RWPE2 (cell line): ENCODE measurements around the gene FCHSD2.

Source experiments
- ATAC-seq: fragments of 200-7000 bp; cut with Tn5 transposase; 3 replicates; pipeline ENCODE4 v1.9.1; 2021; ENCODE audit warnings: low read depth
- DNase-seq: peaks from one replicate; pipeline ENCODE4 v3.0.0-alpha.2; 2020; ENCODE audit warnings: low spot score
- H3K27ac ChIP-seq: fragments of 450-650 bp; 2 replicates; pipeline ENCODE4 v1.5.1; 2017; ENCODE audit warnings: mild to moderate bottlenecking; ENCODE audit not compliant: poor library complexity, severe bottlenecking
- H3K27me3 ChIP-seq: fragments of 250-450 bp; sonication (Bioruptor Pico); 2 replicates; pipeline ENCODE4 v1.5.1; 2021; ENCODE audit warnings: mild to moderate bottlenecking, moderate library complexity; ENCODE audit not compliant: insufficient read depth, poor library complexity, severe bottlenecking
- H3K36me3 ChIP-seq: fragments of 250-450 bp; sonication (Bioruptor Pico); 2 replicates; pipeline ENCODE4 v1.5.1; 2020; ENCODE audit warnings: low read depth, mild to moderate bottlenecking, moderate library complexity
- H3K4me1 ChIP-seq: fragments of 250-450 bp; sonication (Bioruptor Pico); 2 replicates; pipeline ENCODE4 v1.5.1; 2021; ENCODE audit warnings: mild to moderate bottlenecking, moderate library complexity; ENCODE audit not compliant: insufficient read depth, poor library complexity, severe bottlenecking
- H3K4me3 ChIP-seq: fragments of 250-450 bp; sonication (Bioruptor Pico); 2 replicates; pipeline ENCODE4 v1.5.1; 2021; ENCODE audit warnings: mild to moderate bottlenecking, moderate library complexity; ENCODE audit not compliant: severe bottlenecking
- H3K9me3 ChIP-seq: fragments of 250-450 bp; sonication (Bioruptor Pico); 2 replicates; pipeline ENCODE4 v1.5.1; 2021; ENCODE audit warnings: mild to moderate bottlenecking, moderate library complexity; ENCODE audit not compliant: severe bottlenecking
- TF ChIP-seq, protein P1 (sequence below): fragments of 450-650 bp; IDR thresholded peaks from one replicate; pipeline ENCODE4 v1.5.1; 2017; ENCODE audit warnings: mild to moderate bottlenecking, moderate library complexity; ENCODE audit not compliant: poor library complexity, severe bottlenecking

FCHSD2 gene

GRCh38 chr11:73059915-73060314 lies 82.2 kb downstream of the FCHSD2 start:
- H3K27ac ChIP-seq = no peak overlapping the region
- ATAC-seq = no peak
- H3K27me3 ChIP-seq = no peaks in the 10 kb centered on the region
- TF ChIP-seq, protein P1, sequence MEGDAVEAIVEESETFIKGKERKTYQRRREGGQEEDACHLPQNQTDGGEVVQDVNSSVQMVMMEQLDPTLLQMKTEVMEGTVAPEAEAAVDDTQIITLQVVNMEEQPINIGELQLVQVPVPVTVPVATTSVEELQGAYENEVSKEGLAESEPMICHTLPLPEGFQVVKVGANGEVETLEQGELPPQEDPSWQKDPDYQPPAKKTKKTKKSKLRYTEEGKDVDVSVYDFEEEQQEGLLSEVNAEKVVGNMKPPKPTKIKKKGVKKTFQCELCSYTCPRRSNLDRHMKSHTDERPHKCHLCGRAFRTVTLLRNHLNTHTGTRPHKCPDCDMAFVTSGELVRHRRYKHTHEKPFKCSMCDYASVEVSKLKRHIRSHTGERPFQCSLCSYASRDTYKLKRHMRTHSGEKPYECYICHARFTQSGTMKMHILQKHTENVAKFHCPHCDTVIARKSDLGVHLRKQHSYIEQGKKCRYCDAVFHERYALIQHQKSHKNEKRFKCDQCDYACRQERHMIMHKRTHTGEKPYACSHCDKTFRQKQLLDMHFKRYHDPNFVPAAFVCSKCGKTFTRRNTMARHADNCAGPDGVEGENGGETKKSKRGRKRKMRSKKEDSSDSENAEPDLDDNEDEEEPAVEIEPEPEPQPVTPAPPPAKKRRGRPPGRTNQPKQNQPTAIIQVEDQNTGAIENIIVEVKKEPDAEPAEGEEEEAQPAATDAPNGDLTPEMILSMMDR = no peak
- no peak overlapping the region for H3K4me3 ChIP-seq
- peaks cover 5% of the 10 kb centered on the region for H3K4me1 ChIP-seq
- no peaks in the 10 kb centered on the region for H3K9me3 ChIP-seq
- no peak for DNase-seq
- no peaks in the 10 kb centered on the region for H3K36me3 ChIP-seq

GRCh38 chr11:73058989-73059674 lies 83.0 kb downstream of the FCHSD2 start:
- ATAC-seq = no peak
- Histone ChIP-seq H3K4me3 (no peak overlapping the region), H3K27me3 (no peaks in the 10 kb centered on the region), H3K4me1 (peaks cover 5% of the 10 kb centered on the region), H3K9me3 (no peaks in the 10 kb centered on the region), H3K27ac (no peak overlapping the region), H3K36me3 (no peaks in the 10 kb centered on the region)
- TF ChIP-seq, protein P1 = no peak
- no peak for DNase-seq

- Histone ChIP-seq H3K4me1 (peaks cover 5% of the 10 kb centered on the region), H3K4me3 (no peak overlapping the region), H3K27ac (no peak overlapping the region), H3K27me3 (no peaks in the 10 kb centered on the region), H3K36me3 (no peaks in the 10 kb centered on the region), H3K9me3 (no peaks in the 10 kb centered on the region)
- no peak for DNase-seq
- ATAC-seq = no peak
- TF ChIP-seq, protein P1 = no peak
These were observed 86.3 kb downstream of the FCHSD2 start for GRCh38 chr11:73055655-73056354.

DNA sequence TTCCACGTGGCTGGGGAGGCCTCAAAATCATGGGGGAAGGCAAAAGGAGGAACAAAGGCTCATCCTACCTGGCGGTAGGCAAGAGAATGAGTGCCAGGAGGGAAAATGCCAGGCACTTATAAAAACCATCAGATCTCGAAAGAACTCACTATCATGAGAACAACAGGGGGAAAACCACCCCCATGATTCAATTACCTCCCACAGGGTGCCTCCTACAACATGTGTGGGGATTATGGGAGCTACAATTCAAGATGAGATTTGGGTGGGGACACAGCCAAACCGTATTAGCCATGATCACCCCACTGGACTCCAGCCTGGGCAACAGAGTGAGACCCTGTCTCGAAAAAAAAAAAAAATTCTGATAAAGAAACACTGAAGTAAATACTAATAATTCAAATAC lies 87.1 kb downstream of the FCHSD2 start:
- no peaks in the 10 kb centered on the region for H3K27me3 ChIP-seq
- TF ChIP-seq, protein P1 = no peak
- no peak overlapping the region for H3K4me3 ChIP-seq
- H3K9me3 ChIP-seq = no peaks in the 10 kb centered on the region
- DNase-seq (no peak), ATAC-seq (no peak)
- peaks cover under 1% of the 10 kb centered on the region for H3K4me1 ChIP-seq
- no peak overlapping the region for H3K27ac ChIP-seq
- no peaks in the 10 kb centered on the region for H3K36me3 ChIP-seq

- H3K27ac ChIP-seq = no peak overlapping the region
- ATAC-seq (no peak), DNase-seq (no peak)
- H3K9me3 ChIP-seq = no peaks in the 10 kb centered on the region
- H3K4me3 ChIP-seq = no peak overlapping the region
- no peaks in the 10 kb centered on the region for H3K27me3 ChIP-seq
- H3K4me1 ChIP-seq = no peaks in the 10 kb centered on the region
- H3K36me3 ChIP-seq = no peaks in the 10 kb centered on the region
- TF ChIP-seq, protein P1 = no peak
These were observed 88.2 kb downstream of the FCHSD2 start for GRCh38 chr11:73053964-73054363.
